ENCODE results near the gene TCERG1.

TCERG1 gene

DNA sequence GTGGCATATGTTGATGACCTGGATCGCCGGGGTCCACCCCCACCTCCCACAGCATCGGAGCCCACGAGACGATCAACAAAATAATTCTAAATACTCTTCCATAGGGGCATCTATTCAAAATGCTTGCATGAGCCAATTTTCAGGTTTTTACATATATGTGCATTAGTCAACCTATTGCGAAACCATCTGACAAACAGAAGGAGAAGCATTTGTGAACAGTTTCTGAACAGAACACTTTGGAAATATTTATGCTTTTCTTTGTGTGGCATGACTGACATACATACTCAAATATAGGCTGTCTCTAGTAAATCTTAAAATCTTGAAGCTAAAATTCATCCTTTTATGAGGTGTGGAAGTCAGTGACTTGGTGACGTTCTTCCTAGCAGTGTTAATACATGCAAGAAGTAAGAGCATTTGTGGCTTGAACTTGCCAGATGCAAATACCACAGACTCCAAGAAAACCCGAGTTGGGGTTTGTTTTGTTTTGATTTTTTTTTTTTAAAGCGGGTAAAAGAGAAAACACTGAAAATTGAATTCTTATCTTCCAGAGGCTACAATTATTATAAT, 63.5 kb downstream of the TCERG1 start:
- no peak overlapping the region for H3K9ac ChIP-seq (ENCODE audit: low read length)
- no peaks in the 10 kb centered on the region for H3K9me3 ChIP-seq (ENCODE audit: control insufficient read depth, low read length)
- no peak overlapping the region for H3K23ac ChIP-seq (ENCODE audit: low read length in 2 of 2)
- DNase-seq, result peak; percentile 48
- H3K4me3 ChIP-seq (ENCODE audit: insufficient read depth in 1 of 2, low read depth in 1 of 2, low read length in 2 of 2), result no peak overlapping the region
- H4K91ac ChIP-seq (ENCODE audit: low read length), result no peak overlapping the region
- no peak overlapping the region for H3K27ac ChIP-seq (ENCODE audit: low read length, poor library complexity, severe bottlenecking)
- no peak overlapping the region for H2BK120ac ChIP-seq (ENCODE audit: low read depth, low read length)
- no peak overlapping the region for H3K4ac ChIP-seq (ENCODE audit: low read depth in 1 of 2, low read length in 2 of 2)
- no peaks in the 10 kb centered on the region for H3K27me3 ChIP-seq (ENCODE audit: control insufficient read depth in 1 of 2, insufficient read depth in 1 of 2, low read length in 2 of 2)
- no peaks in the 10 kb centered on the region for H3K4me1 ChIP-seq (ENCODE audit: control insufficient read depth, insufficient read depth, low read depth, low read length)
- H3K4me2 ChIP-seq (ENCODE audit: low read length, poor library complexity, severe bottlenecking), result no peak overlapping the region
- peaks cover 9 to 70% of the 10 kb centered on the region in 2 experiments for H3K36me3 ChIP-seq (ENCODE audit: control insufficient read depth in 1 of 2, insufficient read depth in 2 of 2, low read depth in 1 of 2, low read length in 2 of 2)
- H2BK12ac ChIP-seq (ENCODE audit: low read length in 2 of 2), result no peak overlapping the region
- no peak overlapping the region for H2BK15ac ChIP-seq (ENCODE audit: low read depth, poor library complexity, severe bottlenecking)
- H3K14ac ChIP-seq (ENCODE audit: low read length in 2 of 2), result no peak overlapping the region
- 100% methylated on average over 6 of the region's 9 CpGs for WGBS
- no peak overlapping the region for H2BK5ac ChIP-seq (ENCODE audit: low read depth, low read length, poor library complexity, severe bottlenecking)
- H3K18ac ChIP-seq (ENCODE audit: low read depth in 1 of 2, low read length in 2 of 2), result no peak overlapping the region
- H4K8ac ChIP-seq (ENCODE audit: low read length), result no peak overlapping the region
- no peak overlapping the region for H2AK5ac ChIP-seq (ENCODE audit: low read length, severe bottlenecking)
- peaks cover 4% of the 10 kb centered on the region for H3K79me1 ChIP-seq (replicated peaks; ENCODE audit: low read length, poor library complexity, severe bottlenecking)
- no peak overlapping the region for H2AFZ ChIP-seq (ENCODE audit: low read depth, low read length)

DNA sequence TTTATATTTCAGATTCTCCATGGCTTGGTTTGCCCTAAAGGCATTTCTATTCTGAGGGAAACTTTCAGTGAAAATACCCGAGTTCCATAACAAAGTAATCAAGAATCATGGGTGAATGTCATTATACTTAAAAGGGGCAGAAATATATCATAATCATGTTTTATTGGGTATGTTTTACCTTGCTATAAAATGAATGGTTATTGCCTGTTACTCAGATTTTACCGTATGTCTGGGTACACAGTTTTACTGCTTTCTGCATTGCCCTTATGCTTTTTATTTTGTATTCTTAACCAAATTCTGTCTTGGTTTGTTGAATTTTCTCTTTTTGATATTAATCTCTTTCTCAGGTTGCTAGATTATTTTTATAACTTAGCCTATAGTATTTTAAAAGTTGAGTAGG, 66.3 kb downstream of the TCERG1 start:
- H3K18ac ChIP-seq (ENCODE audit: low read depth in 1 of 2, low read length in 2 of 2), result no peak overlapping the region

GRCh38 chr5:146514575-146514974, 67.4 kb downstream of the TCERG1 start:
- no peak overlapping the region for H2BK120ac ChIP-seq (ENCODE audit: low read depth, low read length)
- H3K9ac ChIP-seq (ENCODE audit: low read length), result no peak overlapping the region
- no peak overlapping the region for H3K4me2 ChIP-seq (ENCODE audit: low read length, poor library complexity, severe bottlenecking)
- H3K23ac ChIP-seq (ENCODE audit: low read length in 2 of 2), result no peak overlapping the region
- H3K27me3 ChIP-seq (ENCODE audit: control insufficient read depth in 1 of 2, insufficient read depth in 1 of 2, low read length in 2 of 2), result no peaks in the 10 kb centered on the region
- no peak overlapping the region for H4K8ac ChIP-seq (ENCODE audit: low read length)
- 100% methylated on average over 1 of the region's 1 CpG for WGBS
- no peak for DNase-seq
- H2BK12ac ChIP-seq (ENCODE audit: low read length in 2 of 2), result no peak overlapping the region
- no peak overlapping the region for H2AFZ ChIP-seq (ENCODE audit: low read depth, low read length)
- H4K91ac ChIP-seq (ENCODE audit: low read length), result no peak overlapping the region
- H3K14ac ChIP-seq (ENCODE audit: low read length in 2 of 2), result no peak overlapping the region
- H3K4me1 ChIP-seq (ENCODE audit: control insufficient read depth, insufficient read depth, low read depth, low read length), result no peaks in the 10 kb centered on the region
- no peak overlapping the region for H3K18ac ChIP-seq (ENCODE audit: low read depth in 1 of 2, low read length in 2 of 2)
- no peaks in the 10 kb centered on the region for H3K9me3 ChIP-seq (ENCODE audit: control insufficient read depth, low read length)
- no peak overlapping the region for H3K27ac ChIP-seq (ENCODE audit: low read length, poor library complexity, severe bottlenecking)
- H3K36me3 ChIP-seq (ENCODE audit: control insufficient read depth in 1 of 2, insufficient read depth in 2 of 2, low read depth in 1 of 2, low read length in 2 of 2), result peaks cover 9 to 32% of the 10 kb centered on the region in 2 experiments
- H2BK5ac ChIP-seq (ENCODE audit: low read depth, low read length, poor library complexity, severe bottlenecking), result no peak overlapping the region
- H2AK5ac ChIP-seq (ENCODE audit: low read length, severe bottlenecking), result no peak overlapping the region
- H2BK15ac ChIP-seq (ENCODE audit: low read depth, poor library complexity, severe bottlenecking), result no peak overlapping the region
- peaks cover 4% of the 10 kb centered on the region for H3K79me1 ChIP-seq (replicated peaks; ENCODE audit: low read length, poor library complexity, severe bottlenecking)
- H3K4ac ChIP-seq (ENCODE audit: low read depth in 1 of 2, low read length in 2 of 2), result no peak overlapping the region
- H3K4me3 ChIP-seq (ENCODE audit: insufficient read depth in 1 of 2, low read depth in 1 of 2, low read length in 2 of 2), result no peak overlapping the region

More for the DNA sequence above, 66.3 kb downstream of the TCERG1 start:
- Histone ChIP-seq H2BK12ac (ENCODE audit: low read length in 2 of 2) (no peak overlapping the region), H3K36me3 (ENCODE audit: control insufficient read depth in 1 of 2, insufficient read depth in 2 of 2, low read depth in 1 of 2, low read length in 2 of 2) (peaks cover 9 to 43% of the 10 kb centered on the region in 2 experiments), H2BK15ac (ENCODE audit: low read depth, poor library complexity, severe bottlenecking) (no peak overlapping the region), H3K14ac (ENCODE audit: low read length in 2 of 2) (no peak overlapping the region), H3K23ac (ENCODE audit: low read length in 2 of 2) (no peak overlapping the region), H2BK120ac (ENCODE audit: low read depth, low read length) (no peak overlapping the region), H4K8ac (ENCODE audit: low read length) (no peak overlapping the region), H3K79me1 (replicated peaks; ENCODE audit: low read length, poor library complexity, severe bottlenecking) (peaks cover 4% of the 10 kb centered on the region), H3K27ac (ENCODE audit: low read length, poor library complexity, severe bottlenecking) (no peak overlapping the region), H4K91ac (ENCODE audit: low read length) (no peak overlapping the region), H3K4me3 (ENCODE audit: insufficient read depth in 1 of 2, low read depth in 1 of 2, low read length in 2 of 2) (no peak overlapping the region), H3K9me3 (ENCODE audit: control insufficient read depth, low read length) (no peaks in the 10 kb centered on the region), H3K4me2 (ENCODE audit: low read length, poor library complexity, severe bottlenecking) (no peak overlapping the region), H3K27me3 (ENCODE audit: control insufficient read depth in 1 of 2, insufficient read depth in 1 of 2, low read length in 2 of 2) (no peaks in the 10 kb centered on the region), H2AFZ (ENCODE audit: low read depth, low read length) (no peak overlapping the region), H3K4me1 (ENCODE audit: control insufficient read depth, insufficient read depth, low read depth, low read length) (no peaks in the 10 kb centered on the region), H2BK5ac (ENCODE audit: low read depth, low read length, poor library complexity, severe bottlenecking) (no peak overlapping the region), H3K4ac (ENCODE audit: low read depth in 1 of 2, low read length in 2 of 2) (no peak overlapping the region), H3K9ac (ENCODE audit: low read length) (no peak overlapping the region), H2AK5ac (ENCODE audit: low read length, severe bottlenecking) (no peak overlapping the region)
- no peak for DNase-seq
- WGBS, result no CpG with 5 or more reads among the region's 2 CpGs

- Histone ChIP-seq H3K23ac (ENCODE audit: low read length in 2 of 2) (peak overlapping the region in 1 of 2 experiments; percentile 11), H2BK120ac (ENCODE audit: low read depth, low read length) (no peak overlapping the region), H3K79me1 (replicated peaks; ENCODE audit: low read length, poor library complexity, severe bottlenecking) (no peaks in the 10 kb centered on the region), H4K91ac (ENCODE audit: low read length) (no peak overlapping the region), H3K4ac (ENCODE audit: low read depth in 1 of 2, low read length in 2 of 2) (no peak overlapping the region), H2BK15ac (ENCODE audit: low read depth, poor library complexity, severe bottlenecking) (no peak overlapping the region), H3K27ac (ENCODE audit: low read length, poor library complexity, severe bottlenecking) (no peak overlapping the region), H3K18ac (ENCODE audit: low read depth in 1 of 2, low read length in 2 of 2) (no peak overlapping the region), H3K4me3 (ENCODE audit: insufficient read depth in 1 of 2, low read depth in 1 of 2, low read length in 2 of 2) (no peak overlapping the region), H2BK5ac (ENCODE audit: low read depth, low read length, poor library complexity, severe bottlenecking) (no peak overlapping the region), H3K14ac (ENCODE audit: low read length in 2 of 2) (no peak overlapping the region), H2AFZ (ENCODE audit: low read depth, low read length) (no peak overlapping the region), H3K4me1 (ENCODE audit: control insufficient read depth, insufficient read depth, low read depth, low read length) (no peaks in the 10 kb centered on the region), H4K8ac (ENCODE audit: low read length) (no peak overlapping the region), H3K27me3 (ENCODE audit: control insufficient read depth in 1 of 2, insufficient read depth in 1 of 2, low read length in 2 of 2) (no peaks in the 10 kb centered on the region), H3K9ac (ENCODE audit: low read length) (no peak overlapping the region), H2BK12ac (ENCODE audit: low read length in 2 of 2) (no peak overlapping the region), H2AK5ac (ENCODE audit: low read length, severe bottlenecking) (no peak overlapping the region), H3K9me3 (ENCODE audit: control insufficient read depth, low read length) (no peaks in the 10 kb centered on the region), H3K36me3 (ENCODE audit: control insufficient read depth in 1 of 2, insufficient read depth in 2 of 2, low read depth in 1 of 2, low read length in 2 of 2) (peaks cover 3 to 22% of the 10 kb centered on the region in 2 experiments), H3K4me2 (ENCODE audit: low read length, poor library complexity, severe bottlenecking) (no peak overlapping the region)
- 92% methylated on average over 10 of the region's 10 CpGs for WGBS
- no peak for DNase-seq
Measured at GRCh38 chr5:146515473-146516150, 68.5 kb downstream of the TCERG1 start.

All from mesenchymal stem cell (in vitro differentiated cells and primary cell).